Measurements from ENCODE around the gene MOSMO.

DNA sequence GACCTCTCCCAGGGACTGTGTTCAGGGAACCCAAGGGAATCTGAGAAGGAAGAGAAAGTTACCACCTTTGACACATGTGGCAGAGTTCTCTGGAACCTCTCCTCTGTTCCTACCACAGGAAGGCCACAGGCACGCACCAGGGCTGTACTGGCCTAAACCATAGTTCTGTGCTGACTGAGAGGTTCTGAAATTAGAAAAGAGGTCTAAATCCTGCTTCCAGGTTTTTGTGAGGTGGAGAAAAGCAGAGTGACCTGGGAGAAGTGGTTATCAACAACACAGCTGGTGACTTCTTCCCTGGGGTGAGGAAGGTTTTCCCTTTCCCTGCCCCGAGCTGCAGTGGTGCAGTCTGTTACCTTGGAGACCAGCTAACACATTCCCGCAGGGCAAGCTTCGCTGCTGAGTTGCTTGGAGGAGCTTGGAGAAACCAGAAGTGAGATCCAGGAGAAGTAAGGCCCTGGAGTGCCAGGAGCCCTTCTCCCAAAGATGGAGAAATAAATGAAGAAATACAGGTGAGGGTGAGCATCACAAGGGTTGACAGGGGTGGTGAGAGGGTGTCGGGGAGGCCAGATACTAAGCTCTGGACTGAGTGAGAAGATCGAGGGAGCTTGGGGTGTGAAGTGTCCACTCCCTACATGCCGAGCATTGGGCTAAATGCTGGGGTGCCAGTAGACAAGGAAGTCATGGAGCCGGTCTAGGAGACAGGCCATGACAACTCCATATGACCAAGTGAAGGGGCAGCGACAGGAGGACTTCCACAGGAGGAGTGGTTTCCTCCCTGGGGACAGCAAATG is 84.4 kb downstream of the MOSMO start, which contains the start of gene VWA3A:
- TF ChIP-seq, protein P1, sequence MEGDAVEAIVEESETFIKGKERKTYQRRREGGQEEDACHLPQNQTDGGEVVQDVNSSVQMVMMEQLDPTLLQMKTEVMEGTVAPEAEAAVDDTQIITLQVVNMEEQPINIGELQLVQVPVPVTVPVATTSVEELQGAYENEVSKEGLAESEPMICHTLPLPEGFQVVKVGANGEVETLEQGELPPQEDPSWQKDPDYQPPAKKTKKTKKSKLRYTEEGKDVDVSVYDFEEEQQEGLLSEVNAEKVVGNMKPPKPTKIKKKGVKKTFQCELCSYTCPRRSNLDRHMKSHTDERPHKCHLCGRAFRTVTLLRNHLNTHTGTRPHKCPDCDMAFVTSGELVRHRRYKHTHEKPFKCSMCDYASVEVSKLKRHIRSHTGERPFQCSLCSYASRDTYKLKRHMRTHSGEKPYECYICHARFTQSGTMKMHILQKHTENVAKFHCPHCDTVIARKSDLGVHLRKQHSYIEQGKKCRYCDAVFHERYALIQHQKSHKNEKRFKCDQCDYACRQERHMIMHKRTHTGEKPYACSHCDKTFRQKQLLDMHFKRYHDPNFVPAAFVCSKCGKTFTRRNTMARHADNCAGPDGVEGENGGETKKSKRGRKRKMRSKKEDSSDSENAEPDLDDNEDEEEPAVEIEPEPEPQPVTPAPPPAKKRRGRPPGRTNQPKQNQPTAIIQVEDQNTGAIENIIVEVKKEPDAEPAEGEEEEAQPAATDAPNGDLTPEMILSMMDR (IDR thresholded peaks at IDR 0.05): no peak
- no peak for TF ChIP-seq POLR2A (IDR thresholded peaks at IDR 0.05)
- no peak for TF ChIP-seq POLR2AphosphoS5 (IDR thresholded peaks at IDR 0.05)

Data from prostate gland (tissue), 2 donors.